IMR-90 (cell line): ENCODE measurements around the gene HTN3. TPM values are rescaled to one million over a fixed set of nuclear protein-coding genes. Genes with fewer than 3 reads are reported as not detected.

Experiments used
- ATAC-seq: fragments of 200-7000 bp; cut with Tn5 transposase; 2 replicates; pipeline ENCODE4 v1.9.1; 2020; ENCODE audit warnings: low read depth, mild to moderate bottlenecking, moderate library complexity
- BruUV-seq: library from RNA; stranded (reverse); fragments of 400-500 nt; replicated peaks from 2 replicates; lab custom pipeline; 2021; lab: Mats Ljungman, UMichigan
- CTCF ChIA-PET: fragments of 300-600 bp; formaldehyde crosslinking; extraction: SDS; loops from one replicate; lab custom pipeline; 2021; ENCODE audit warnings: antibody characterized with exemption; lab: Yijun Ruan, JAX
- POLR2A ChIA-PET: fragments of 300-600 bp; sonication (Branson Sonifier 250); formaldehyde crosslinking; loops from one replicate; lab custom pipeline; 2022; ENCODE audit warnings: antibody characterized with exemption; ENCODE audit not compliant: unreplicated experiment; lab: Charles Lee
- DNase-seq: peaks from one replicate; pipeline ENCODE4 v3.0.0; 2013
- H2AFZ ChIP-seq: replicated peaks from 2 replicates; pipeline ENCODE3; 2013; ENCODE audit warnings: low read length, mild to moderate bottlenecking; ENCODE audit not compliant: poor library complexity
- H2AK5ac ChIP-seq: 2 replicates; pipeline ENCODE4 v1.6.1; 2013; ENCODE audit warnings: low read depth, low read length, inconsistent platforms
- H2AK9ac ChIP-seq: replicated peaks from 2 replicates; pipeline ENCODE3; 2013; ENCODE audit warnings: mild to moderate bottlenecking, low read depth, low read length, moderate library complexity; ENCODE audit not compliant: poor library complexity
- H2BK120ac ChIP-seq: 2 replicates; pipeline ENCODE4 v1.6.1; 2013; ENCODE audit warnings: low read depth, low read length, inconsistent platforms
- H2BK15ac ChIP-seq: 3 replicates; pipeline ENCODE4 v1.6.1; 2013; ENCODE audit warnings: low read depth, low read length, inconsistent platforms
- H2BK20ac ChIP-seq: 2 replicates; pipeline ENCODE4 v1.6.1; 2013; ENCODE audit warnings: low read depth, mild to moderate bottlenecking, inconsistent platforms, low read length, moderate library complexity
- H2BK5ac ChIP-seq: 2 replicates; pipeline ENCODE4 v1.6.1; 2013; ENCODE audit warnings: mild to moderate bottlenecking, low read depth, low read length, inconsistent platforms; ENCODE audit not compliant: poor library complexity, severe bottlenecking
- H3K14ac ChIP-seq: replicated peaks from 2 replicates; pipeline ENCODE4 v1.6.1; 2013; ENCODE audit warnings: low read depth, low read length, inconsistent platforms
- H3K18ac ChIP-seq: 2 replicates; pipeline ENCODE4 v1.6.1; 2013; ENCODE audit warnings: low read depth, low read length, control low read depth
- H3K23ac ChIP-seq: 2 replicates; pipeline ENCODE4 v1.6.1; 2013; ENCODE audit warnings: low read depth, low read length, inconsistent platforms
- H3K27ac ChIP-seq: 2 replicates; pipeline ENCODE4 v1.5.1; 2013; ENCODE audit warnings: mild to moderate bottlenecking, control low read depth, low read length; ENCODE audit not compliant: insufficient read depth
- H3K27me3 ChIP-seq: 2 replicates; pipeline ENCODE4 v1.6.1; 2013; ENCODE audit warnings: low read length; ENCODE audit not compliant: control insufficient read depth, insufficient read depth
- H3K36me3 ChIP-seq: 2 replicates; pipeline ENCODE4 v1.6.1; 2013; ENCODE audit warnings: low read length, mixed read lengths; ENCODE audit not compliant: control insufficient read depth, insufficient read depth
- H3K4ac ChIP-seq: 2 replicates; pipeline ENCODE4 v1.6.1; 2013; ENCODE audit warnings: low read depth, low read length, inconsistent platforms
- H3K4me1 ChIP-seq: 2 replicates; pipeline ENCODE4 v1.6.1; 2013; ENCODE audit warnings: low read length, mixed read lengths; ENCODE audit not compliant: control insufficient read depth, insufficient read depth
- H3K4me2 ChIP-seq: 2 replicates; pipeline ENCODE4 v1.6.1; 2013; ENCODE audit warnings: low read depth, mild to moderate bottlenecking, control low read depth, low read length, moderate library complexity
- H3K4me3 ChIP-seq: 2 replicates; pipeline ENCODE4 v1.5.1; 2013; ENCODE audit warnings: low read depth, mild to moderate bottlenecking, control low read depth, low read length, moderate library complexity; ENCODE audit not compliant: insufficient read depth
- H3K56ac ChIP-seq: 2 replicates; pipeline ENCODE4 v1.6.1; 2013; ENCODE audit warnings: low read length, inconsistent platforms; ENCODE audit not compliant: insufficient read depth; ENCODE audit errors: extremely low read depth
- H3K79me1 ChIP-seq, 2 experiments: 2 replicates each; pipeline ENCODE4 v1.6.1; 2013; ENCODE audit warnings: low read length in 2 of 2, inconsistent platforms in 1 of 2, low read depth in 1 of 2
- H3K9ac ChIP-seq: 2 replicates; pipeline ENCODE4 v1.6.1; 2013; ENCODE audit warnings: low read depth, low read length, control low read depth
- H3K9me1 ChIP-seq: 2 replicates; pipeline ENCODE4 v1.6.1; 2013; ENCODE audit warnings: low read length, inconsistent platforms; ENCODE audit not compliant: insufficient read depth
- H3K9me3 ChIP-seq: 2 replicates; pipeline ENCODE4 v1.6.1; 2013; ENCODE audit warnings: low read length; ENCODE audit not compliant: control insufficient read depth, insufficient read depth
- H4K20me1 ChIP-seq: 2 replicates; pipeline ENCODE4 v1.6.1; 2013; ENCODE audit warnings: low read length, inconsistent platforms; ENCODE audit not compliant: insufficient read depth
- H4K5ac ChIP-seq: 2 replicates; pipeline ENCODE4 v1.6.1; 2013; ENCODE audit warnings: mild to moderate bottlenecking, low read depth, low read length, control low read depth
- H4K8ac ChIP-seq, 2 experiments: 2 replicates each; pipeline ENCODE4 v1.6.1; 2013; ENCODE audit warnings: low read depth in 2 of 2, low read length in 2 of 2, control low read depth in 1 of 2, inconsistent platforms in 1 of 2
- H4K91ac ChIP-seq: 2 replicates; pipeline ENCODE4 v1.6.1; 2013; ENCODE audit warnings: low read depth, low read length, inconsistent platforms; ENCODE audit not compliant: insufficient read depth
- CEBPB ChIP-seq: IDR thresholded peaks from 2 replicates; pipeline ENCODE4 v1.6.1; 2012; ENCODE audit warnings: low read depth, low read length, improper control_type of control experiment
- CHD1 ChIP-seq: IDR thresholded peaks from 2 replicates; pipeline ENCODE4 v1.6.1; 2012; ENCODE audit warnings: low read depth, low read length, improper control_type of control experiment
- CTCF ChIP-seq: conservative IDR thresholded peaks from 2 replicates; pipeline ENCODE4 v1.5.1; 2012; ENCODE audit warnings: mild to moderate bottlenecking, low read depth, low read length, improper control_type of control experiment
- ELK1 ChIP-seq: fragments of 150-350 bp; IDR thresholded peaks from 2 replicates; pipeline ENCODE4 v1.6.1; 2016; ENCODE audit warnings: low read depth, mild to moderate bottlenecking, low read length, moderate library complexity, borderline replicate concordance
- FOS ChIP-seq: fragments of 150-350 bp; IDR thresholded peaks from 2 replicates; pipeline ENCODE4 v1.6.1; 2016; ENCODE audit warnings: low read depth, low read length
- MAFK ChIP-seq: IDR thresholded peaks from 2 replicates; pipeline ENCODE4 v1.6.1; 2012; ENCODE audit warnings: low read depth, low read length, improper control_type of control experiment
- MXI1 ChIP-seq: IDR thresholded peaks from 2 replicates; pipeline ENCODE4 v1.6.1; 2012; ENCODE audit warnings: low read depth, mild to moderate bottlenecking, low read length, moderate library complexity, borderline replicate concordance
- NFE2L2 ChIP-seq: fragments of 150-350 bp; IDR thresholded peaks from 2 replicates; pipeline ENCODE4 v1.6.1; 2016; ENCODE audit warnings: low read depth, mild to moderate bottlenecking, low read length
- POLR2A ChIP-seq: IDR thresholded peaks from 2 replicates; pipeline ENCODE4 v1.6.1; 2012; ENCODE audit warnings: mild to moderate bottlenecking, low read depth, low read length
- RAD21 ChIP-seq: IDR thresholded peaks from 2 replicates; pipeline ENCODE4 v1.6.1; 2012; ENCODE audit warnings: low read length, improper control_type of control experiment
- SMC3 ChIP-seq: fragments of 150-350 bp; IDR thresholded peaks from 2 replicates; pipeline ENCODE4 v1.6.1; 2016; ENCODE audit warnings: low read depth, mild to moderate bottlenecking, antibody characterized with exemption, low read length, moderate library complexity
- USF2 ChIP-seq: fragments of 150-350 bp; IDR thresholded peaks from 2 replicates; pipeline ENCODE4 v1.6.1; 2017; ENCODE audit warnings: mild to moderate bottlenecking, antibody characterized with exemption, low read length, low read depth
- WGBS, 2 experiments: methylation state at CpG; one replicate each; pipeline versions ENCODE4 v1.1.5 to v1.1.7; 2013; ENCODE audit warnings: missing lambda C conversion rate in 2 of 2; ENCODE audit not compliant: insufficient read length in 1 of 2; ENCODE audit errors: extremely low coverage in 2 of 2; 5-methylcytosine and 5-hydroxymethylcytosine counted together
- dilution Hi-C: fragments of 300-500 bp; cut with HindIII; formaldehyde crosslinking; loops from one replicate; pipeline ENCODE4 v1.14.3; 2018; ENCODE audit warnings: low sequenced_read_pairs; ENCODE audit not compliant: unreplicated experiment
- in situ Hi-C: fragments of 300-500 bp; cut with MboI; formaldehyde crosslinking; loops from 3 replicates; pipeline ENCODE4 v1.14.3; 2019; ENCODE audit warnings: low sequenced_read_pairs, inconsistent platforms, mixed read lengths
- intact Hi-C: fragments of 100-400 bp; cut with micrococcal nuclease; formaldehyde crosslinking; loops from 2 replicates; pipeline ENCODE4 v1.10.0; 2022
- polyA plus RNA-seq, 3 experiments: library from polyadenylated mRNA; depleted of rRNA; stranded (reverse); fragments of >200 nt; gene quantifications; 2 replicates each; pipeline ENCODE4 v1.2.3, GENCODE V29; 2012; ENCODE audit warnings: low replicate concordance in 1 of 3
- total RNA-seq: library from RNA; depleted of rRNA; stranded (reverse); fragments of >200 nt; gene quantifications from 2 replicates; pipeline ENCODE4 v1.2.3, GENCODE V29; 2012

HTN3 gene
- total and polyA plus RNA-seq, 2 of the 4 experiments (the other 2 are of a cell fraction): not detected

- CTCF ChIA-PET: no interaction called here
- H3K9me1 ChIP-seq: no peaks in the 10 kb centered on the region
- H2AFZ ChIP-seq: no peak overlapping the region
- no peak overlapping the region for H4K8ac ChIP-seq
- H4K20me1 ChIP-seq: no peaks in the 10 kb centered on the region
- H3K36me3 ChIP-seq: no peaks in the 10 kb centered on the region
- no peak overlapping the region for H2BK15ac ChIP-seq
- H2AK5ac ChIP-seq: no peak overlapping the region
- WGBS, 2 experiments: 22% methylated on average over 1 of the region's 3 CpGs; no CpG with 5 or more reads in 1 of the 2 experiments
- POLR2A ChIA-PET: no interaction called here
- no peak overlapping the region for H3K9ac ChIP-seq
- no peak overlapping the region for H4K91ac ChIP-seq
- no peak overlapping the region for H2BK120ac ChIP-seq
- no peak overlapping the region for H3K4me2 ChIP-seq
- no peak overlapping the region for H3K4ac ChIP-seq
- in situ Hi-C loops (no loop called here), dilution Hi-C loops (no loop called here), intact Hi-C loops (no loop called here)
- no peaks in the 10 kb centered on the region for H3K4me1 ChIP-seq
- no peak overlapping the region for H3K23ac ChIP-seq
- no peak overlapping the region for H3K27ac ChIP-seq
- H3K4me3 ChIP-seq: no peak overlapping the region
- no peaks in the 10 kb centered on the region for H3K9me3 ChIP-seq
- no peak for ATAC-seq
- no peak for TF ChIP-seq USF2
- no peak for TF ChIP-seq CTCF
- no peak for TF ChIP-seq FOS
- TF ChIP-seq CEBPB: no peak
- no peak for TF ChIP-seq ELK1
- no peak for TF ChIP-seq POLR2A
- TF ChIP-seq RAD21: no peak
- TF ChIP-seq NFE2L2: no peak
- no peak for TF ChIP-seq CHD1
- TF ChIP-seq MXI1: no peak
- no peak for TF ChIP-seq MAFK
- no peak for TF ChIP-seq SMC3
- no peak overlapping the region for H4K5ac ChIP-seq
- H2AK9ac ChIP-seq: no peak overlapping the region
- BruUV-seq: no TSS peak
- no peak overlapping the region for H3K56ac ChIP-seq
- H3K18ac ChIP-seq: no peak overlapping the region
- H3K14ac ChIP-seq: no peak overlapping the region
- no peak overlapping the region for H2BK20ac ChIP-seq
- no peak for DNase-seq
- no peaks in the 10 kb centered on the region for H3K79me1 ChIP-seq
- H2BK5ac ChIP-seq: no peak overlapping the region
- no peaks in the 10 kb centered on the region for H3K27me3 ChIP-seq
Observed at GRCh38 chr4:70008771-70009170, 19.5 kb upstream of the HTN3 start.
